ENCODE measurements around the gene NUDCD2.

- TF ChIP-seq POLR2A (IDR thresholded peaks at IDR 0.05) = no peak
- TF ChIP-seq CTCF (IDR thresholded peaks at IDR 0.05) = no peak
- TF ChIP-seq EP300 (IDR thresholded peaks at IDR 0.05) = no peak
Observed at GRCh38 chr5:163424836-163425235, 35.1 kb downstream of the NUDCD2 start.
